WERI-Rb-1 (cell line): ENCODE measurements around the gene NOL9.
A peak's percentile ranks its signal among the peaks of the same experiment; 100 is the strongest.

Source experiments
- DNase-seq: peaks from one replicate; pipeline ENCODE4 v3.0.0-alpha.2; 2020
- H3K27ac ChIP-seq: fragments of 250-450 bp; sonication (Bioruptor Pico); 2 replicates; pipeline ENCODE4 v1.5.1; 2020; ENCODE audit warnings: mild to moderate bottlenecking, moderate library complexity
- H3K27me3 ChIP-seq: fragments of 250-450 bp; sonication (Bioruptor Pico); 2 replicates; pipeline ENCODE4 v1.5.1; 2021; ENCODE audit warnings: mild to moderate bottlenecking, low read depth, moderate library complexity; ENCODE audit not compliant: insufficient read depth, severe bottlenecking
- H3K36me3 ChIP-seq: fragments of 250-450 bp; sonication (Bioruptor Pico); 2 replicates; pipeline ENCODE4 v1.5.1; 2020; ENCODE audit warnings: mild to moderate bottlenecking, moderate library complexity
- H3K4me3 ChIP-seq: 2 replicates; pipeline ENCODE4 v1.5.1; 2011; ENCODE audit warnings: low read depth, mild to moderate bottlenecking, control low read depth, low read length
- H3K9me3 ChIP-seq: fragments of 250-450 bp; sonication (Bioruptor Pico); 2 replicates; pipeline ENCODE4 v1.5.1; 2021; ENCODE audit warnings: mild to moderate bottlenecking, moderate library complexity; ENCODE audit not compliant: severe bottlenecking
- TF ChIP-seq, protein P1 (sequence below): IDR thresholded peaks from 2 replicates; pipeline ENCODE4 v1.5.1; 2011; ENCODE audit warnings: low read depth, mild to moderate bottlenecking, control low read depth, inconsistent platforms, low read length

The NOL9 gene

DNA sequence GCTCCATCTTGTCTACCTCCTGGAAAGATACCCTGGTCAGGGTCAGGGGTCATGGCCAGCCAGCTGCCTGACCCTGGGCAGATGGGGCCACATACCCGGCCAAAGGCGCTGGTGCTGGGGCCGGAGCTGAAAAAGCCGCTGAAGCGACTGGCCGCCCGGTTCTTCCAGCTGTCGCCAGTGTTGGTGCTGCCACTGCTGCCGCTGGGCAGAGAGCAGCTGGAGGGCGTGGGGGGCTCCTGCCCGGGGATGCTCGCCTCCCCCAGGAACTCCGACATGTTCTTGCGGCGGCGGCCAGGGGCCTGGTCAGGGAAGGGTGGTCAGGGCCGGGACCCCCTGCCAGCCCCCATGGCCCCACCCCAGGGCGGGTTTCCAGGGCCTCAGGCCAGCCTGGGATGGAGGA, 81.2 kb downstream of the NOL9 start:
- no peaks in the 10 kb centered on the region for H3K27me3 ChIP-seq
- DNase-seq, result no peak
- H3K27ac ChIP-seq, result no peak overlapping the region
- H3K36me3 ChIP-seq, result peaks cover 41% of the 10 kb centered on the region
- H3K4me3 ChIP-seq, result no peak overlapping the region
- H3K9me3 ChIP-seq, result no peaks in the 10 kb centered on the region
- TF ChIP-seq, protein P1, sequence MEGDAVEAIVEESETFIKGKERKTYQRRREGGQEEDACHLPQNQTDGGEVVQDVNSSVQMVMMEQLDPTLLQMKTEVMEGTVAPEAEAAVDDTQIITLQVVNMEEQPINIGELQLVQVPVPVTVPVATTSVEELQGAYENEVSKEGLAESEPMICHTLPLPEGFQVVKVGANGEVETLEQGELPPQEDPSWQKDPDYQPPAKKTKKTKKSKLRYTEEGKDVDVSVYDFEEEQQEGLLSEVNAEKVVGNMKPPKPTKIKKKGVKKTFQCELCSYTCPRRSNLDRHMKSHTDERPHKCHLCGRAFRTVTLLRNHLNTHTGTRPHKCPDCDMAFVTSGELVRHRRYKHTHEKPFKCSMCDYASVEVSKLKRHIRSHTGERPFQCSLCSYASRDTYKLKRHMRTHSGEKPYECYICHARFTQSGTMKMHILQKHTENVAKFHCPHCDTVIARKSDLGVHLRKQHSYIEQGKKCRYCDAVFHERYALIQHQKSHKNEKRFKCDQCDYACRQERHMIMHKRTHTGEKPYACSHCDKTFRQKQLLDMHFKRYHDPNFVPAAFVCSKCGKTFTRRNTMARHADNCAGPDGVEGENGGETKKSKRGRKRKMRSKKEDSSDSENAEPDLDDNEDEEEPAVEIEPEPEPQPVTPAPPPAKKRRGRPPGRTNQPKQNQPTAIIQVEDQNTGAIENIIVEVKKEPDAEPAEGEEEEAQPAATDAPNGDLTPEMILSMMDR, result no peak

DNA sequence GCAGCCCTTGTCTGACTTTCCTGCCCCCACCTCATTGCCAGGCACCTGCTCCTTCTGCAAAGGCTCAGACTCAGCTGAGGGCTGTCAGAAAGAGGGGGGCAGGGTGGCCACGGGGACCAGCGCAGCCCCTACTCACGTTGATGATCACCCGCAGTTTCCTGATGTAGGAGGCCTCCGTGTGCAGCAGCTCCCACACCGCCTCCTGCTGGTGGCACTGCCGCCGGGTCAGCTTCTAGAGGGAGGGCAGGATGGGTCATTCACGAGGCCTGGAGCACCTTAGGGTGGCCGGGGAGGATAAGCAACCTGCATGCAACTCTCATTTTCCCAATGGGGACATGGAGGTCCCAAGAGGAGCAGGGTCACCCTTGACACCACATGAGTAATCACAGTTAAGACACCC, 81.9 kb downstream of the NOL9 start:
- H3K27ac ChIP-seq, result no peak overlapping the region
- TF ChIP-seq, protein P1, result peak; percentile 70
- H3K4me3 ChIP-seq, result no peak overlapping the region
- H3K27me3 ChIP-seq, result no peaks in the 10 kb centered on the region
- H3K36me3 ChIP-seq, result peaks cover 44% of the 10 kb centered on the region
- H3K9me3 ChIP-seq, result no peaks in the 10 kb centered on the region
- DNase-seq, result no peak

- Histone ChIP-seq H3K27me3 (no peaks in the 10 kb centered on the region), H3K36me3 (peaks cover 46% of the 10 kb centered on the region), H3K4me3 (no peak overlapping the region), H3K27ac (no peak overlapping the region), H3K9me3 (no peaks in the 10 kb centered on the region)
- TF ChIP-seq, protein P1, result no peak
- DNase-seq, result no peak
Observed at GRCh38 chr1:6471970-6472368, 82.3 kb downstream of the NOL9 start.
